AG09319 (cell line): ENCODE measurements around the gene GAS2L2.

Experiments
- DNase-seq: peaks from one replicate; pipeline ENCODE4 v3.0.0-alpha.2; 2010; ENCODE audit warnings: low read depth; ENCODE audit errors: extremely low read depth
- TF ChIP-seq, protein P1 (sequence below): IDR thresholded peaks from 2 replicates; pipeline ENCODE4 v1.5.1; 2011; ENCODE audit warnings: low read depth, mild to moderate bottlenecking, inconsistent platforms, low read length, moderate library complexity

Gene GAS2L2

DNA sequence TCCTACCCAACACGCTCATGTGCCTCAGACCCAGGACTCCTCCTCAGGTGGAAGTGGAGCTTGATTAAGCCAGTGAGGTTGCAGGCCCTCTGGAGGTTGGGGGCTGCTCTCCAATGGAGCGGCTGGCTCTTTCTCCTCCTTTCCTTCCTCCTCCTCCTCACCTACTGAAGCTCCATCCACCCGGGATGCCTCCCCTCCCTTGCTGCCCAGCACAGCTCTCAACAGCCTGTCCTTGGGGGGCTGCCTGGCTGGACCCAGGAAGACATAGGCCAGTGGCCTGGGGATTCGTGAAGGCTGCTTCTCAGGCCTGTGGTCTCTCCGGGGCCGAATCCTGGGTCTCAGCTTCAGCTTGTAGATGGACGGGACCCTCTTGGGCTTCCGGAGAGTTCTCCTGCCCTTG, 8.2 kb downstream of the GAS2L2 start:
- no peak for DNase-seq
- TF ChIP-seq, protein P1, sequence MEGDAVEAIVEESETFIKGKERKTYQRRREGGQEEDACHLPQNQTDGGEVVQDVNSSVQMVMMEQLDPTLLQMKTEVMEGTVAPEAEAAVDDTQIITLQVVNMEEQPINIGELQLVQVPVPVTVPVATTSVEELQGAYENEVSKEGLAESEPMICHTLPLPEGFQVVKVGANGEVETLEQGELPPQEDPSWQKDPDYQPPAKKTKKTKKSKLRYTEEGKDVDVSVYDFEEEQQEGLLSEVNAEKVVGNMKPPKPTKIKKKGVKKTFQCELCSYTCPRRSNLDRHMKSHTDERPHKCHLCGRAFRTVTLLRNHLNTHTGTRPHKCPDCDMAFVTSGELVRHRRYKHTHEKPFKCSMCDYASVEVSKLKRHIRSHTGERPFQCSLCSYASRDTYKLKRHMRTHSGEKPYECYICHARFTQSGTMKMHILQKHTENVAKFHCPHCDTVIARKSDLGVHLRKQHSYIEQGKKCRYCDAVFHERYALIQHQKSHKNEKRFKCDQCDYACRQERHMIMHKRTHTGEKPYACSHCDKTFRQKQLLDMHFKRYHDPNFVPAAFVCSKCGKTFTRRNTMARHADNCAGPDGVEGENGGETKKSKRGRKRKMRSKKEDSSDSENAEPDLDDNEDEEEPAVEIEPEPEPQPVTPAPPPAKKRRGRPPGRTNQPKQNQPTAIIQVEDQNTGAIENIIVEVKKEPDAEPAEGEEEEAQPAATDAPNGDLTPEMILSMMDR, result no peak

DNA sequence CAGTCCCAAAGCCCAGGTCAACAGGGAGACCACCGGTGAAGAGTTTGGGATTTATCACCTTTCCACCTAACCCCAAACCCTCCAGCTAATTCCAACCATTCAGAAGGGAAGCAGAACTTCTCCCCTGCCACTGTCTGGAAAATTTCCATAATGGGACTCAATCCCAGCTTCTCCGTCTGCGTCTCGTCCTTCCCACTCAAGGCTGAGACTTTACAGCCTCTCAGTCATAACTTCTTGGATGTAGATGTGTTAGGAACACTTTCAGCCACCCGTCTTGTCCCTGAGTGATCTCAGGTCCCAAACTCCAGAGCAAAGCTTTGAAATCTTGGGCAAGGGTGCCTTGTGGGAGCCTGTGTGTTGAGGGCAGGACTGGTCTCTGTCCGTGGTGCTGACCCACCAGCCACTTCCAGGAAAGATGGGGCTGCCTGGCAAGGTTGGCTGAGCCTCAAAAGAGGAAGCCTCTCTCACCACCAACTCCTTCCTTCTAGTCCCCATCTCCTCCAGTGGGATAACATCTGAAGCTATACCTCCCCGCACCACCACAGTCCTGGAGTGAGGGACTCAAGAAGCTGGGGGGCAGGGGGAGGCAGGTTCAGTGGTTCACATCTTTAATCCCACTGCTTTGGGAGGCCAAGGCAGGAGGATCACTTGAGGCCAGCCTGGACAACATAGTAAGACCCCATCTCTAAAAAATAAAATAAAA, 9.3 kb downstream of the GAS2L2 start:
- TF ChIP-seq, protein P1, result no peak
- DNase-seq, result no peak

DNA sequence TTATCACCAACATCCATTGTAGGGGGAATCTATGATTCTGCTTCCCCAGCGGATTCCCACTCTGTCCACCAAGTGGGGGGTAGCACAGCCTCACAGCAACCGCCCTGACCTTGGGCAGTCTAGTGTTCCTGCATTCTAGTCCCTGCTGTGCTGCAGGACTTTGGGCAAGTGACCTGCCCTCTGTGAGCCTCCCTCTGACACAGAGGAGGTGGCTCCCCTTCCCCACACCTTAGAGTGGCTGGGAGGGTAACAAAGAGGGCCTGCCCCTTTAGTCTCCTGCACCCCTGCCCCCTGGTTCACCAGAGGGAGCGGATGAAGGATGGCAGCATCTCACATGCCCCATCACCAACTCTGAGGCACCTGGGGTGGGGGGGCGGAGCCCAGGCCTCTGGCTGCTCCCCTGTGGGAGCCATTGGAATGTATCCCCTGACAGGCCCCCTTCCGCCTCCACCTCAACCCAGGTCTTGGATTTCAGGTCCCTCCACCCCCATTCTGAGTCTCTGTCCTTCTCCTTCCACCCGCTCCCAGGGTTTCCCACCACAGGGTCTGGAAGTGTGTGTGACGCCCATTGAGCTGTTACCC, 10.1 kb downstream of the GAS2L2 start:
- DNase-seq, result no peak
- TF ChIP-seq, protein P1, result no peak

DNA sequence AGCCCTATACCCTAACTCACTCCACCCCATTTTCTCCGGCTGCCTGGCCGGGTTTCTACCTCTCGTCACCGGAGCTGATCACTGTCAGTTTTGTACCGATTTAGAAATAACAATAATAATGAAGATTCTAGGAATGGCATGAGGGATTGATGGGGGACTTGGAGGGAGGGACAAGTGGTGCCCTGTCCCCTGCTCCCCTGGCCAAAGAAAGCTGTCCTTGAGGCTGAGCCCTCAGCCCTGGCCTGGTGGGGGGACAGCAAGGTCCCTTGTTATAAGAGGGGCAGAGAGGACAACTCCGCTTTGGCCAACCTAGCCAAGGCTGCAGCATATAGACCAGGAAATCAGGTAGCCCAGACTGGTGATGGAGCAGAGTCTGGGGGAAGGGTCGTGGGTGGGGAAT, 10.5 kb downstream of the GAS2L2 start:
- TF ChIP-seq, protein P1, result no peak
- DNase-seq, result no peak

DNA sequence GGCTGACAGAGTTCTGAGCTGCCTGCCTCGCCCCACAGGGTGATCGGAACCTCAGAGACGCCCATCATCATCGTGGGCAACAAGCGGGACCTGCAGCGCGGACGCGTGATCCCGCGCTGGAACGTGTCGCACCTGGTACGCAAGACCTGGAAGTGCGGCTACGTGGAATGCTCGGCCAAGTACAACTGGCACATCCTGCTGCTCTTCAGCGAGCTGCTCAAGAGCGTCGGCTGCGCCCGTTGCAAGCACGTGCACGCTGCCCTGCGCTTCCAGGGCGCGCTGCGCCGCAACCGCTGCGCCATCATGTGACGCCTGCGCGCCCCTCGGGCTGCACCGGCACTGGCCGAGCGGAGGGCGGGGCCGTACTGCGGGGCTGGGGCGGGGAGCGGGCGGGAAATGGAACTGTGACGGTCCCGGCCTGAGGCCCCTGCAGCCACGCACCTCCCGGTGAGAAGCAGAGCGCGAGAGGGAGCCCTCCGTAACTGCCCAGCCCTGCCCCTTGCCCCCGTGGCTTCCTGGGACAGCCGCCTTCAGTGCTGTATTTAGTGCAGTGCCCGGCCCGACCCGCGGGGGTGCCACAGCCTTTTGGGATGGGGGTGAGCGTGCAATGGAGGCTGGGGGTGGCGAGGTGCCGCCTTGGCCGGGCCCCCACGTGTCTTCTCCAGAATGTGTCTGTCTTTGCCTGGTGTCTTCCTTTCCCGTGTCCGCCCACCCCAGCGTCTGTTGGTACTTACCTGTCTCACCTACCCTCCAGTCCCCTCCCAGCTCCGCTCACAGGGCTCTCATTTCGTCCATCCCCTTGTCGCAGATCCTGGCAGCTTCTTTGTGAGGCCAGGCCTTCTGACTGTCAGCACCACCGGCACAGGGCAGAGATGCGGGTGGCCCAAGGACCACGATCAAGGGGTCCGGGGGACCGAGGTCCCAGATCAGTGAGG, 11.8 kb downstream of the GAS2L2 start:
- no peak for DNase-seq
- TF ChIP-seq, protein P1, result no peak

DNA sequence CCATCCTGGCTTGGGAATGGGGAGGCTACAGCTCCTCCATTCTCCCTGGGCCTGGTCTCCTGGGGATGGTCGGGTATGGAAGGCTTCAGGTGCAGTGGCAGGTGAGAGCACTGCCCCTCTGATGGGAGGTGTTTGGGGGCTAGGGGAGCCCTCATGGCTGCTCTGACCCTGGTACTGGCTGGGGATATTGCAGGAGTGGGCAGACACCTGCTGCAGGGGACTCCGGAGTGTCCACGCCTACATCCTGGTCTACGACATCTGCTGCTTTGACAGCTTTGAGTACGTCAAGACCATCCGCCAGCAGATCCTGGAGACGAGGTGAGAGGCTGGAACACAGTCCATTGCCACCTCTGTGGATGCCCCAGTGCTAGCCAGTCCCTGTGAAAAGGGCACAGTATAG, 12.8 kb downstream of the GAS2L2 start:
- TF ChIP-seq, protein P1, result no peak
- no peak for DNase-seq
